Gastrocnemius medialis (tissue), 4 donors: ENCODE results near the gene TFR2. TPM values are rescaled to one million over a fixed set of nuclear protein-coding genes. Genes with fewer than 3 reads are reported as not detected.

Experiments
- ATAC-seq, 2 donors: fragments of 150-250 bp; one replicate each; pipeline ENCODE4 v1.9.1; 2016
- DNase-seq, 2 donors: peaks; one replicate each; pipeline ENCODE4 v3.0.0-alpha.2; 2019
- H3K27ac ChIP-seq, 4 donors: fragments of 200-600 bp; sonication (generic); 1 replicate in 1 of 4; 2 replicates in 3 of 4; pipeline ENCODE4 v1.5.1; 2016 to 2018; ENCODE audit warnings: mild to moderate bottlenecking in 2 of 4, moderate library complexity in 1 of 4
- H3K27me3 ChIP-seq, 3 donors: fragments of 200-600 bp; sonication (generic) in 2 of 3; 1 replicate in 1 of 3; 2 replicates in 2 of 3; pipeline versions ENCODE4 v1.5.1 to v1.6.0; 2016 to 2019; ENCODE audit warnings: mild to moderate bottlenecking in 1 of 3, moderate library complexity in 1 of 3
- H3K36me3 ChIP-seq, 2 donors: fragments of 200-600 bp; sonication (generic) in 1 of 2; one replicate each; pipeline ENCODE4 v1.5.1; 2017 to 2018
- H3K4me1 ChIP-seq, 2 donors: fragments of 200-600 bp; sonication (generic) in 1 of 2; one replicate each; pipeline ENCODE4 v1.5.1; 2016 to 2017; ENCODE audit warnings: mild to moderate bottlenecking in 2 of 2
- H3K4me3 ChIP-seq, 4 donors: fragments of 200-600 bp; sonication (generic) in 3 of 4; 1 replicate in 1 of 4; 2 replicates in 3 of 4; pipeline ENCODE4 v1.5.1; 2016 to 2019; ENCODE audit warnings: mild to moderate bottlenecking in 2 of 4
- H3K9me3 ChIP-seq, 3 donors: fragments of 200-600 bp; sonication (generic) in 2 of 3; 1 replicate in 1 of 3; 2 replicates in 2 of 3; pipeline ENCODE4 v1.5.1; 2016 to 2019
- POLR2A ChIP-seq, 2 donors: fragments of 450-650 bp; IDR thresholded peaks; one replicate each; pipeline ENCODE4 v1.6.1; 2017; ENCODE audit warnings: antibody characterized with exemption in 2 of 2, mild to moderate bottlenecking in 2 of 2, moderate library complexity in 2 of 2
- in situ Hi-C, 4 donors: fragments of 200-750 bp; cut with MboI; loops; one replicate each; pipeline versions ENCODE4 v1.15.0 to v1.8.0; 2017; ENCODE audit warnings: low sequenced_read_pairs in 4 of 4
- intact Hi-C: fragments of 100-400 bp; cut with DNase I; formaldehyde crosslinking; loops from one replicate; pipeline ENCODE4 v1.15.1; 2023; ENCODE audit warnings: low total_unique reads
- total RNA-seq, 4 donors: library from RNA; depleted of rRNA; stranded (reverse); fragments of >200 nt; gene quantifications; one replicate each; pipeline versions ENCODE4 v1.1.0 to v1.2.3, GENCODE V29; 2016
- TF ChIP-seq, protein P1 (sequence below), 5 experiments: fragments of 450-650 bp in 3 of 5; fragments of 200-600 bp in 2 of 5; sonication (generic) in 2 of 5; IDR thresholded peaks in 4 of 5; conservative IDR thresholded peaks in 1 of 5; 1 replicate in 4 of 5; 2 replicates in 1 of 5; pipeline ENCODE4 v1.5.1; 2016 to 2019; ENCODE audit warnings: antibody characterized with exemption in 5 of 5, mild to moderate bottlenecking in 3 of 5, moderate library complexity in 3 of 5

TFR2 gene
- total RNA-seq, 4 donors from 2014 or later: 1.0 to 1.3 TPM; not detected in 2

DNA sequence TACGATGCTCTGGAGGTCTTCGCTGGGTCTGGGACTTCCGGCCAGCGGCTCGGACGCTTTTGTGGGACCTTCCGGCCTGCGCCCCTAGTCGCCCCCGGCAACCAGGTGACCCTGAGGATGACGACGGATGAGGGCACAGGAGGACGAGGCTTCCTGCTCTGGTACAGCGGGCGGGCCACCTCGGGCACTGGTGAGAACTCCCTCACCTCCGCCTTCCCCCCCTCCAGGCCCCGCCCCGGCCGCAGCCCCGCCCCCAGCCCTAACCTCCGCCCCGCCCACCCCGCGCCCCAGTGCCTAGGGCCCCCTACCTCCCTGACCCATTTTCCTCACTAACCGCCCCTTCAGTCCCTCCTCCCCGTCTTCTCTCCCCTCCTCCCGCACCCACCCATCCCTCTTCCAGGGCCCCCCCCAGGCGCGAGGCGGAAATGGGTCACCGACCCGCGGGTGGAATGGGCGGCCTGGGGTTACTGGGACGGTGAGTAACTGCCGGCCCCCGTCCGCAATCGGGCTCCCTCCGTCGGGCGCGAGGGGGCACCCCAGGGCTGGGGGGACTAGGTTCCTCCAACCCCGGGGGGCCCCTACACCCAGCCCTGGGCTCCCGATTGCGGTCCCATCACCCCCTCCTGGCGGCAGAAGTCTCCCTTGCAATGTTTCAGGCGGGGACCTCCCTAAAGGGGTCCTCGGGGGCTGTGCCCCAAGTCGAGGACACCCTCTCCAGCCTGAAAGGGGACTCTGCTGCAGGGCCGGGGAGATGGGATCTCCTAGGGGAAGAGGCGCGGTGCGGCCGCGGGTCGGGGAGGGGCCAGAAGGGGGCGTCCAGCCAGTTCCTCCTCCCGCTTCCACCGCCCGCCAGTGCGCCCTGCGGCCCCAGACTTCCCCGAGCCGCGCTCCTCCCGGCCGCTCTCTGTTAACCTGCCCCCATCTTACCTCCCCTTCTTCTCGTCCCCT is 37.0 kb downstream of the TFR2 start:
- peak; percentile 69 to 80 for ATAC-seq
- intact Hi-C loops (loop anchor here (2.0 to 10.0 kb wide), 2 partner anchors 18 to 1470 kb away; partner anchors contain the start of genes FBXO24 and LRCH4), in situ Hi-C loops (no loop called here)
- peak overlapping the region; percentile 74 to 85 (median 77) for H3K27ac ChIP-seq
- DNase-seq: peak; percentile 38 to 51
- no peaks in the 10 kb centered on the region for H3K9me3 ChIP-seq
- no peaks in the 10 kb centered on the region for H3K36me3 ChIP-seq
- H3K27me3 ChIP-seq: peaks cover 0 to 15% (median 8%) of the 10 kb centered on the region in 3 donors
- H3K4me1 ChIP-seq: peaks cover 4 to 13% of the 10 kb centered on the region in 2 donors
- TF ChIP-seq POLR2A (IDR thresholded peaks at IDR 0.05): peak; percentile 10 to 12
- TF ChIP-seq, protein P1, sequence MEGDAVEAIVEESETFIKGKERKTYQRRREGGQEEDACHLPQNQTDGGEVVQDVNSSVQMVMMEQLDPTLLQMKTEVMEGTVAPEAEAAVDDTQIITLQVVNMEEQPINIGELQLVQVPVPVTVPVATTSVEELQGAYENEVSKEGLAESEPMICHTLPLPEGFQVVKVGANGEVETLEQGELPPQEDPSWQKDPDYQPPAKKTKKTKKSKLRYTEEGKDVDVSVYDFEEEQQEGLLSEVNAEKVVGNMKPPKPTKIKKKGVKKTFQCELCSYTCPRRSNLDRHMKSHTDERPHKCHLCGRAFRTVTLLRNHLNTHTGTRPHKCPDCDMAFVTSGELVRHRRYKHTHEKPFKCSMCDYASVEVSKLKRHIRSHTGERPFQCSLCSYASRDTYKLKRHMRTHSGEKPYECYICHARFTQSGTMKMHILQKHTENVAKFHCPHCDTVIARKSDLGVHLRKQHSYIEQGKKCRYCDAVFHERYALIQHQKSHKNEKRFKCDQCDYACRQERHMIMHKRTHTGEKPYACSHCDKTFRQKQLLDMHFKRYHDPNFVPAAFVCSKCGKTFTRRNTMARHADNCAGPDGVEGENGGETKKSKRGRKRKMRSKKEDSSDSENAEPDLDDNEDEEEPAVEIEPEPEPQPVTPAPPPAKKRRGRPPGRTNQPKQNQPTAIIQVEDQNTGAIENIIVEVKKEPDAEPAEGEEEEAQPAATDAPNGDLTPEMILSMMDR (IDR thresholded peaks at IDR 0.05 in 4 of 5, conservative IDR thresholded peaks at IDR 0.05 in 1 of 5): peak in 4 of 5 experiments; percentile 37 to 55 (median 44)
- peak overlapping the region; percentile 75 to 99 (median 89) for H3K4me3 ChIP-seq

DNA sequence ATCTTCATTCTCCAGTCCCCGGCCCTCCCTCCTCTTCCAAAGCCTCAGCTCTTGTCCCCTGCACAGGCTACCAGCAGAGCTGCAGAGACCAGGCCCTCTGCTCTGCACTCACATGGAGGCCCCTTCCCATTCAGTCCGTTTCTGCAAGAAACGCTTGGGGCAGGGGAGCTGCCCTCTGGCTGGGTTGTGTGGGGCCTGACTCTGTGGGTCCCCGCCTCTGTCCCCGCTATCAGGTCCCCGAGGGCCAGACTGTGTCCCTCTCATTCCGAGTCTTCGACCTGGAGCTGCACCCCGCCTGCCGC is 37.7 kb downstream of the TFR2 start:
- ATAC-seq: peak; percentile 5 to 12
- Histone ChIP-seq H3K36me3 (no peaks in the 10 kb centered on the region), H3K9me3 (no peaks in the 10 kb centered on the region), H3K27ac (peak overlapping the region; percentile 74 to 85 (median 77)), H3K4me1 (peaks cover 4 to 13% of the 10 kb centered on the region in 2 donors), H3K4me3 (peak overlapping the region; percentile 75 to 99 (median 89)), H3K27me3 (peaks cover 0 to 15% (median 8%) of the 10 kb centered on the region in 3 donors)
- intact Hi-C loops: loop anchor here (2.0 to 10.0 kb wide), 2 partner anchors 17 to 1471 kb away; partner anchors contain the start of genes FBXO24 and LRCH4
- TF ChIP-seq POLR2A (IDR thresholded peaks at IDR 0.05): no peak
- TF ChIP-seq, protein P1 (IDR thresholded peaks at IDR 0.05 in 4 of 5, conservative IDR thresholded peaks at IDR 0.05 in 1 of 5): no peak
- in situ Hi-C loops: no loop called here
- DNase-seq: no peak

DNA sequence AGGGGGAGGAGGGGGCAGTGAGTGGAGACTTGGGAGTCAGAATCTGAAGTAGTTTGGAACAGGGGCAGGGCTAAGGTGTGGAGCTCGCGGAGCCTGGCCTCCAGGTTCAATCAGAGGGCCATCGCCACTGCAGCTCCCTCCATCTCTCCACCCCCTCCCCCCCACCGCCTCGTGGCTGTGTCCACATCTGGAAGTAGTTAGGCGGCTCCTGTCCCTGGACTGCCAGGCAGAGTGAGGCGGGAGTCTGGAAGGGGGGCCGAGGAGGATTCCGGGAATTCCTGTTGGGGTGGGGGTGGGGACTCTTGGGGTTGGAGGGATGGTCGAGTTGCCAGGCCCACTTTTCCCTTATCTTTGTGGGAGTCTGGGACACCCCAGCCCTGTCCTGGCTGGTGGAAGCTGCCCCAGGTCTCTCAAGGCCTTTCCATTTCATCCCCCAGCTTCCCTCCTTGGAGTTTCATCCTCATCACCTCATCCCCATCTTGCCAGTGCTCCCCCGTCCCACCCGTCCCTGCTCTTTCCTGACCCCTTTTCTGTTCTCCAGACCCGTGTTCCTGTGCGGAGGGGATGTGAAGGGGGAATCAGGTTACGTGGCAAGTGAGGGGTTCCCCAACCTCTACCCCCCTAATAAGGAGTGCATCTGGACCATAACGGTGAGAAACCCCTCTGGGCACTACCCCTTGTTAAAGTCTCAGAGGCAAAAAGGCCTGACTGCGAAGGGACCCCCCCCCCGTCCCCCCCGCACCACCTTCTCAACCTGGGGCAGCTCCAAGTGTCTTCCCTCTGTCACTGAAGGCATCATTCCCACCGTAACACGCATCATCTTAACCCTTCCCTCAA is 38.2 kb downstream of the TFR2 start:
- H3K9me3 ChIP-seq: no peaks in the 10 kb centered on the region
- intact Hi-C loops: loop anchor here (10.0 kb wide), 1 partner anchor 1472 kb away; no protein-coding TSS in a partner anchor
- TF ChIP-seq POLR2A (IDR thresholded peaks at IDR 0.05): no peak
- TF ChIP-seq, protein P1 (IDR thresholded peaks at IDR 0.05 in 4 of 5, conservative IDR thresholded peaks at IDR 0.05 in 1 of 5): no peak
- no peak for ATAC-seq
- H3K4me1 ChIP-seq: peaks cover 4 to 13% of the 10 kb centered on the region in 2 donors
- DNase-seq: peak; percentile 47 to 60
- H3K27ac ChIP-seq: peak overlapping the region; percentile 74 to 85 (median 77)
- peak overlapping the region; percentile 75 to 99 (median 89) for H3K4me3 ChIP-seq
- H3K36me3 ChIP-seq: no peaks in the 10 kb centered on the region
- H3K27me3 ChIP-seq: peaks cover 0 to 15% (median 8%) of the 10 kb centered on the region in 3 donors
- in situ Hi-C loops: no loop called here

DNA sequence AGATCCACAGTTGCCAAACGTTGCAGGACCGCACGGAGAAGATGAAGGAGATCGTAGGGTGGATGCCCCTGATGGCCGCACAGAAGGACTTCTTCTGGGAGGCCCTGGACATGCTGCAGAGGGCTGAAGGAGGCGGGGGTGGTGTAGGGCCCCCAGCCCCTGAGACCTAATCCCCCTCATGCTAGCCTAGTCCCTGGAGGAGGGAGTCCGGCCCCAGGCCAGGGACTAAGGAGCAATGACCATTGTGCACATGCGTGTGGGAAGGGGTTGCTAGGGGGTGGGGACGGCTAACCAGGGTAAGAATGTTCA is 40.7 kb downstream of the TFR2 start:
- Histone ChIP-seq H3K36me3 (no peaks in the 10 kb centered on the region), H3K9me3 (no peaks in the 10 kb centered on the region), H3K4me3 (no peak overlapping the region), H3K27me3 (peaks cover 0 to 15% (median 8%) of the 10 kb centered on the region in 3 donors), H3K27ac (no peak overlapping the region), H3K4me1 (peaks cover 4 to 13% of the 10 kb centered on the region in 2 donors)
- ATAC-seq (no peak), DNase-seq (no peak)
- intact Hi-C loops (loop anchor here (10.0 kb wide), 1 partner anchor 1474 kb away; no protein-coding TSS in a partner anchor), in situ Hi-C loops (no loop called here)
- no peak for TF ChIP-seq POLR2A (IDR thresholded peaks at IDR 0.05)
- TF ChIP-seq, protein P1 (IDR thresholded peaks at IDR 0.05 in 4 of 5, conservative IDR thresholded peaks at IDR 0.05 in 1 of 5): no peak
